ENCODE measurements around the gene CIAO2B. TPM values are rescaled to one million over a fixed set of nuclear protein-coding genes. Genes with fewer than 3 reads are reported as not detected.

Gene CIAO2B
- total RNA-seq, 1 donor from 2014 or later = 54.5 TPM

DNA sequence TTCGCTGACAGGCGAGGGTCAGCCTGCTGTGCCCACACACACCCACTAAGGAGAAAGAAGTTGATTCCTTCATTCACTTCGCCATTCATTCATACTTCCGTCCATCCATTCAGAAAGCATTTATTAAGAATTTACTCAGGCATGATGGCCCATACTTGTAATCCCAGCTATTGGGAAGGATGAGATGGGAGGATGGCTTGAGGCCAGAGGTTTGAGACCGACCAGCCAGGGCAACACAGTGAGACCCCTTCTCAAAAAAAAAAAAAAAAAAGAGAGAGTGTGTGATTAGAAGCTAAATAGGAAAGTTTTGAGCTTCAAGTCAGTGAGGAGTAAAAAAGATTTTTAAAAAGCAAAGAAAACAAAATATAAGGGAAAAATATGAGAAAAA, 9.8 kb upstream of the CIAO2B start:
- Mint-ChIP-seq H3K4me1 (no peaks in the 10 kb centered on the region), H3K9me3 (no peaks in the 10 kb centered on the region), H3K36me3 (peaks cover 19% of the 10 kb centered on the region), H3K27me3 (ENCODE audit: low read depth) (no peaks in the 10 kb centered on the region), H3K27ac (no peak overlapping the region), H3K4me3 (no peak overlapping the region)
- DNase-seq (ENCODE audit: low spot score in 2 of 2, unreplicated experiment in 2 of 2) = no peak
- TF ChIP-seq, protein P1, sequence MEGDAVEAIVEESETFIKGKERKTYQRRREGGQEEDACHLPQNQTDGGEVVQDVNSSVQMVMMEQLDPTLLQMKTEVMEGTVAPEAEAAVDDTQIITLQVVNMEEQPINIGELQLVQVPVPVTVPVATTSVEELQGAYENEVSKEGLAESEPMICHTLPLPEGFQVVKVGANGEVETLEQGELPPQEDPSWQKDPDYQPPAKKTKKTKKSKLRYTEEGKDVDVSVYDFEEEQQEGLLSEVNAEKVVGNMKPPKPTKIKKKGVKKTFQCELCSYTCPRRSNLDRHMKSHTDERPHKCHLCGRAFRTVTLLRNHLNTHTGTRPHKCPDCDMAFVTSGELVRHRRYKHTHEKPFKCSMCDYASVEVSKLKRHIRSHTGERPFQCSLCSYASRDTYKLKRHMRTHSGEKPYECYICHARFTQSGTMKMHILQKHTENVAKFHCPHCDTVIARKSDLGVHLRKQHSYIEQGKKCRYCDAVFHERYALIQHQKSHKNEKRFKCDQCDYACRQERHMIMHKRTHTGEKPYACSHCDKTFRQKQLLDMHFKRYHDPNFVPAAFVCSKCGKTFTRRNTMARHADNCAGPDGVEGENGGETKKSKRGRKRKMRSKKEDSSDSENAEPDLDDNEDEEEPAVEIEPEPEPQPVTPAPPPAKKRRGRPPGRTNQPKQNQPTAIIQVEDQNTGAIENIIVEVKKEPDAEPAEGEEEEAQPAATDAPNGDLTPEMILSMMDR (IDR thresholded peaks at IDR 0.05; ENCODE audit: unreplicated experiment) = no peak

DNA sequence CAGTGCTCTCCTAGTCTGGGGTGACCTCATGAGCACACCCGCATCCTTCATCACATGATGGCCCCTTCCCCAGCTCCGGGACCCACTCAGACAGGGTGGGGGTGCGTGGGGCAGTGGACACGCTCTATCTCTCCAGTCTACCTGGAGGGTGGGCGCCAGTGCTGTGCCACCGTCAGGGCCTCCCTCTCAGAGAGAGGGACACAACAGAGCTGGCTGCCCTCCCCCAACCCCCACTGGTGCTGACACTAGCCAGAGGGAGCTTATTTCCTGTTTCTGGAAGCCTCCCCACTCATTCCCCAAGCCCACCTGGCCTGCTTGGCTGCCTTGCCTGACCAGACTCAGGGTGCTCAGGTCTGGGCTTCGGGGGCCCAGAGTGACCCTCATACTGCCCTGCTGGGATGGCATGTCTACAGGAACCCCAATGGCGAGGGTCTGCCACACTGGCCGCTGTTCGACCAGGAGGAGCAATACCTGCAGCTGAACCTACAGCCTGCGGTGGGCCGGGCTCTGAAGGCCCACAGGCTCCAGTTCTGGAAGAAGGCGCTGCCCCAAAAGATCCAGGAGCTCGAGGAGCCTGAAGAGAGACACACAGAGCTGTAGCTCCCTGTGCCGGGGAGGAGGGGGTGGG, 9.3 kb upstream of the CIAO2B start:
- no peak for DNase-seq (ENCODE audit: low spot score in 2 of 2, unreplicated experiment in 2 of 2)
- Mint-ChIP-seq H3K4me1 (no peaks in the 10 kb centered on the region), H3K36me3 (peaks cover 19% of the 10 kb centered on the region), H3K4me3 (no peak overlapping the region), H3K27me3 (ENCODE audit: low read depth) (no peaks in the 10 kb centered on the region), H3K9me3 (no peaks in the 10 kb centered on the region), H3K27ac (no peak overlapping the region)
- TF ChIP-seq, protein P1 (IDR thresholded peaks at IDR 0.05; ENCODE audit: unreplicated experiment) = no peak

DNA sequence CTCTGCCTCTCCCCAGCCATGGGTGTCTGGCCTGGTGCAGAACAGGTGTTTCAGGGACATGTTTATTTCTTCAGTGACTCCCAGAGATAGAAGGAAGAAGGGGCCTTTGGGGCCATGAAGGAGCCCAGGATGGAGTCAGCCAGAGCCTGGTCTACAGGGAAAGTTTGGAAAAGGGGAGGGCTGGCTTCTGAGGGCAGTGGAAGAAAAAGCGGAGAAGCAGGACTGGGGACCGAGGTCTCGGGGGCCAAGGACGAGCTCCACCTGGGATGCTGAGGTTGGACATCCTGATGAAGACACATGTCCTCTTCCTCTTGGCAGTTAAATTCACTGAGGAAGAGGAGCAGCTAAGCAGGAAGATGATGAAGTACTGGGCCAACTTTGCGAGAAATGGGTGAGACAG, 8.8 kb upstream of the CIAO2B start:
- H3K4me3 Mint-ChIP-seq = no peak overlapping the region
- TF ChIP-seq, protein P1 (IDR thresholded peaks at IDR 0.05; ENCODE audit: unreplicated experiment) = no peak
- peaks cover 19% of the 10 kb centered on the region for H3K36me3 Mint-ChIP-seq
- DNase-seq (ENCODE audit: low spot score in 2 of 2, unreplicated experiment in 2 of 2) = no peak
- no peaks in the 10 kb centered on the region for H3K27me3 Mint-ChIP-seq (ENCODE audit: low read depth)
- H3K4me1 Mint-ChIP-seq = no peaks in the 10 kb centered on the region
- no peak overlapping the region for H3K27ac Mint-ChIP-seq
- H3K9me3 Mint-ChIP-seq = no peaks in the 10 kb centered on the region

DNA sequence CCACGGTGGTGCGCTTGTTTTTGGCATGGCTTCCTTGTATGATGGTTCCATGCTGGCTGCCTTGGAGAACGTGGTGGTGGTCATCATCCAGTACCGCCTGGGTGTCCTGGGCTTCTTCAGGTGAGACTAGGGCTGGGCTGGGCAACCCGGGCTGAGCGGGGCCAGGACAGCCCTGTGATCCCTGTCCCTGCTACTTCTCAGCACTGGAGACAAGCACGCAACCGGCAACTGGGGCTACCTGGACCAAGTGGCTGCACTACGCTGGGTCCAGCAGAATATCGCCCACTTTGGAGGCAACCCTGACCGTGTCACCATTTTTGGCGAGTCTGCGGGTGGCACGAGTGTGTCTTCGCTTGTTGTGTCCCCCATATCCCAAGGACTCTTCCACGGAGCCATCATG, 6.0 kb upstream of the CIAO2B start:
- peaks cover 20% of the 10 kb centered on the region for H3K4me1 Mint-ChIP-seq
- no peak for DNase-seq (ENCODE audit: low spot score in 2 of 2, unreplicated experiment in 2 of 2)
- no peaks in the 10 kb centered on the region for H3K9me3 Mint-ChIP-seq
- H3K4me3 Mint-ChIP-seq = no peak overlapping the region
- H3K36me3 Mint-ChIP-seq = peaks cover 23% of the 10 kb centered on the region
- no peaks in the 10 kb centered on the region for H3K27me3 Mint-ChIP-seq (ENCODE audit: low read depth)
- TF ChIP-seq, protein P1 (IDR thresholded peaks at IDR 0.05; ENCODE audit: unreplicated experiment) = no peak
- H3K27ac Mint-ChIP-seq = no peak overlapping the region

DNA sequence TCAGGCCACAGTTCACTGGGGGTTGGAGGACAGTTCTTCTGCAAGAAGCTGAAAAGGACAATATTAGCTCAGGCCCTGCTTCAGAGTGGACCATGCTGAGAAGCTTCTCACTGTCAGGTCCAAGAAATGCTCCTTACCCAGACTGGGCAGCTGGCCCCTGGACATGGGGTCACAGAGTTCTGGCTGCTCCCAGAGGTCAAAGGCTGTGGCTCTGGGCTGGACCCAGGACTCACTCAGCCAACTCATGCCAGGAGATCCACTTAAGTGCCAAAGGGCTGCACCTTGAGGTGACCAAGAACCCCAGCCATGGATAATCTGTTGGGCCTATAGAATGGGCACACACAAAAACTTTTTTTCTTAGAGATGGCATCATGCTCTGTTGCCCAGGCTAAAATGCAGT, 5.2 kb upstream of the CIAO2B start:
- Mint-ChIP-seq H3K4me3 (no peak overlapping the region), H3K36me3 (peaks cover 23% of the 10 kb centered on the region), H3K4me1 (peaks cover 24% of the 10 kb centered on the region), H3K27me3 (ENCODE audit: low read depth) (no peaks in the 10 kb centered on the region), H3K27ac (no peak overlapping the region), H3K9me3 (no peaks in the 10 kb centered on the region)
- no peak for DNase-seq (ENCODE audit: low spot score in 2 of 2, unreplicated experiment in 2 of 2)
- TF ChIP-seq, protein P1 (IDR thresholded peaks at IDR 0.05; ENCODE audit: unreplicated experiment) = no peak

Measured in mesothelial cell of epicardium (in vitro differentiated cells).